ENCODE data around the gene PCDHGA12.

DNA sequence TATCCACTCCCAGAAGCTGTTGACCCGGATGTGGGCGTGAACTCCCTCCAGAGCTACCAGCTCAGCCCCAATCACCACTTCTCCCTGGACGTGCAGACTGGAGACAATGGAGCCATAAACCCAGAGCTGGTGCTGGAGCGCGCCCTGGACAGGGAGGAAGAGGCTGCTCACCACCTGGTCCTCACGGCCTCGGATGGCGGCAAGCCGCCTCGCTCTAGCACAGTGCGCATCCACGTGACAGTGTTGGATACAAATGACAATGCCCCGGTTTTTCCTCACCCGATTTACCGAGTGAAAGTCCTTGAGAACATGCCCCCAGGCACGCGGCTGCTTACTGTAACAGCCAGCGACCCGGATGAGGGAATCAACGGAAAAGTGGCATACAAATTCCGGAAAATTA is 37.0 kb upstream of the PCDHGA12 start:
- TF ChIP-seq POLR2AphosphoS5 (IDR thresholded peaks at IDR 0.05; ENCODE audit: low read depth, low read length) (no peak), POLR2A (IDR thresholded peaks at IDR 0.05; ENCODE audit: low read depth, low read length) (no peak), TAF1 (IDR thresholded peaks at IDR 0.05; ENCODE audit: borderline replicate concordance, low read depth, low read length) (no peak)
